HG03521 (cell line): ENCODE results near the gene SERPINE1.

ENCODE experiments used
- ATAC-seq: cut with Tn5 transposase; IDR thresholded peaks from one replicate; pipeline ENCODE4 v1.9.1; 2021; ENCODE audit warnings: mild to moderate bottlenecking, moderate library complexity; ENCODE audit not compliant: unreplicated experiment

Gene SERPINE1

GRCh38 chr7:101185258-101185839, 58.4 kb downstream of the SERPINE1 start:
- ATAC-seq: no peak

- ATAC-seq: no peak
Observed at GRCh38 chr7:101186194-101186593, 59.3 kb downstream of the SERPINE1 start.

GRCh38 chr7:101186844-101187428, 60.0 kb downstream of the SERPINE1 start:
- ATAC-seq: no peak
